Measurements from ENCODE around the gene DCTPP1. TPM values are rescaled to one million over a fixed set of nuclear protein-coding genes. Genes with fewer than 3 reads are reported as not detected.

DCTPP1 gene
- total and polyA plus RNA-seq, 2 of the 13 experiments (the other 11 are each of a cell fraction or from before 2014, with no cell fraction given): 54.8 to 74.4 TPM

DNA sequence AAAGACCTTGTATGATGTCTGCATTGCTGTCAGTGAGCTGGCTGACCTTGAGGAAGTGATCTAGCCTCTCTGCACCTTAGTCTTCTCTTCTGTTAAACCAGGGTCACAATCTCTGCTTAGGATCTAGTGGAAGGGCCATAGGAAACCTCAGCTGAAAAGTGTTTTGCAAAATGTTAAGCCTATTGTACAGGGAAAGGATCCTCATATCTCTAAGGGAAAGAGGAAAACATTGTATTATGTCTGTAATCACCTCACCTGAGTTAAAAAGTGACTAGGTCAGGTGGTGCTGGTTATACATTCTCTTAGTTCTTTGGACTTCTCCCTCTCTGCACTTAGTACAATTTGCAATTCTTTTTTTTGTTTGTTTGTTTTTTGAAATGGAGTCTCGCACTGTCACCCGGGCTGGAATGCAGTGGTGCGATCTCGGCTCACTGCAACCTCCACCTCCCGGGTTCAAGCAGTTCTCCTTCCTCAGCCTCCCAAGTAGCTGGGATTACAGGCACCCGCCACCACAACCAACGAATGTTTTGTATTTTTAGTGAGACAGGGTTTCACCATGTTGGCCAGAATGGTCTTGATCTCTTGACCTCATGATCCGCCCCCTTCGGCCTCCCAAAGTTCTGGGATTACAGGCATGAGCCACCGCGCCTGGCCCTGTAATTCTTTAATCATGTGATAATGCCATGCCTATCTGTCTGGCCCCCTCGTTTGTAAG is 17.8 kb upstream of the DCTPP1 start (continued):
- TF ChIP-seq ZBTB44 (CRISPR knock-in tag; IDR thresholded peaks at IDR 0.05): no peak; the same call in 1 of the 2 replicates
- TF ChIP-seq GZF1 (CRISPR knock-in tag; IDR thresholded peaks at IDR 0.05): no peak; the same call in 1 of the 2 replicates
- peak; percentile 100 for TF ChIP-seq ZMYM3 (CRISPR knock-in tag; IDR thresholded peaks at IDR 0.05)
- no peak for TF ChIP-seq THYN1 (CRISPR knock-in tag; IDR thresholded peaks at IDR 0.05; ENCODE audit: borderline replicate concordance, low read depth)
- TF ChIP-seq ZNF678 (CRISPR knock-in tag; IDR thresholded peaks at IDR 0.05): no peak
- TF ChIP-seq ZNF572 (CRISPR knock-in tag; IDR thresholded peaks at IDR 0.05): no peak
- TF ChIP-seq ZNF280B (CRISPR knock-in tag; IDR thresholded peaks at IDR 0.05; ENCODE audit: borderline replicate concordance): no peak
- TF ChIP-seq, protein P1, sequence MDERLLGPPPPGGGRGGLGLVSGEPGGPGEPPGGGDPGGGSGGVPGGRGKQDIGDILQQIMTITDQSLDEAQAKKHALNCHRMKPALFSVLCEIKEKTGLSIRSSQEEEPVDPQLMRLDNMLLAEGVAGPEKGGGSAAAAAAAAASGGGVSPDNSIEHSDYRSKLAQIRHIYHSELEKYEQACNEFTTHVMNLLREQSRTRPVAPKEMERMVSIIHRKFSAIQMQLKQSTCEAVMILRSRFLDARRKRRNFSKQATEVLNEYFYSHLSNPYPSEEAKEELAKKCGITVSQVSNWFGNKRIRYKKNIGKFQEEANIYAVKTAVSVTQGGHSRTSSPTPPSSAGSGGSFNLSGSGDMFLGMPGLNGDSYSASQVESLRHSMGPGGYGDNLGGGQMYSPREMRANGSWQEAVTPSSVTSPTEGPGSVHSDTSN (CRISPR knock-in tag; IDR thresholded peaks at IDR 0.05): no peak
- peak; percentile 79 for TF ChIP-seq NCOR1 (IDR thresholded peaks at IDR 0.05; ENCODE audit: borderline replicate concordance, low read length)
- peak; percentile 94 for TF ChIP-seq ZNF775 (CRISPR knock-in tag; IDR thresholded peaks at IDR 0.05; ENCODE audit: borderline replicate concordance)
- TF ChIP-seq, protein P2, sequence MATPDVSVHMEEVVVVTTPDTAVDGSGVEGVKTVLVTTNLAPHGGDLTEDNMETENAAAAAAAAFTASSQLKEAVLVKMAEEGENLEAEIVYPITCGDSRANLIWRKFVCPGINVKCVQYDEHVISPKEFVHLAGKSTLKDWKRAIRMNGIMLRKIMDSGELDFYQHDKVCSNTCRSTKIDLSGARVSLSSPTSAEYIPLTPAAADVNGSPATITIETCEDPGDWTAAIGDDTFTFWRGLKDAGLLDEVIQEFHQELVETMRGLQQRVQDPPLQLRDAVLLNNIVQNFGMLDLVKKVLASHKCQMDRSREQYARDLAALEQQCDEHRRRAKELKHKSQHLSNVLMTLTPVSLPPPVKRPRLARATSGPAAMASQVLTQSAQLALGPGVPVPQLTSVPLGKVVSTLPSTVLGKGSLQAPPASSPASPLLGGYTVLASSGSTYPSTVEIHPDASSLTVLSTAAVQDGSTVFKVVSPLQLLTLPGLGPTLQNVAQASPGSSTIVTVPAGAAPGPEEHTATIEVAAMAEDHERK (CRISPR knock-in tag; IDR thresholded peaks at IDR 0.05; ENCODE audit: low read depth): peak; percentile 20; the same call in 1 of the 2 replicates
- no peak; the same call in 1 of the 2 replicates for TF ChIP-seq ZNF143 (CRISPR knock-in tag; IDR thresholded peaks at IDR 0.05)
- TF ChIP-seq GPN1 (CRISPR knock-in tag; IDR thresholded peaks at IDR 0.05; ENCODE audit: borderline replicate concordance): no peak
- 0 out of 2 replicates have a peak, but pooled peaks have one; percentile 31 for TF ChIP-seq NR2F2 (IDR thresholded peaks at IDR 0.05; ENCODE audit: borderline replicate concordance, low read depth)
- TF ChIP-seq SPEN (CRISPR knock-in tag; IDR thresholded peaks at IDR 0.05; ENCODE audit: low read depth): peak; percentile 54; the same call in 1 of the 2 replicates
- TF ChIP-seq, protein P3, sequence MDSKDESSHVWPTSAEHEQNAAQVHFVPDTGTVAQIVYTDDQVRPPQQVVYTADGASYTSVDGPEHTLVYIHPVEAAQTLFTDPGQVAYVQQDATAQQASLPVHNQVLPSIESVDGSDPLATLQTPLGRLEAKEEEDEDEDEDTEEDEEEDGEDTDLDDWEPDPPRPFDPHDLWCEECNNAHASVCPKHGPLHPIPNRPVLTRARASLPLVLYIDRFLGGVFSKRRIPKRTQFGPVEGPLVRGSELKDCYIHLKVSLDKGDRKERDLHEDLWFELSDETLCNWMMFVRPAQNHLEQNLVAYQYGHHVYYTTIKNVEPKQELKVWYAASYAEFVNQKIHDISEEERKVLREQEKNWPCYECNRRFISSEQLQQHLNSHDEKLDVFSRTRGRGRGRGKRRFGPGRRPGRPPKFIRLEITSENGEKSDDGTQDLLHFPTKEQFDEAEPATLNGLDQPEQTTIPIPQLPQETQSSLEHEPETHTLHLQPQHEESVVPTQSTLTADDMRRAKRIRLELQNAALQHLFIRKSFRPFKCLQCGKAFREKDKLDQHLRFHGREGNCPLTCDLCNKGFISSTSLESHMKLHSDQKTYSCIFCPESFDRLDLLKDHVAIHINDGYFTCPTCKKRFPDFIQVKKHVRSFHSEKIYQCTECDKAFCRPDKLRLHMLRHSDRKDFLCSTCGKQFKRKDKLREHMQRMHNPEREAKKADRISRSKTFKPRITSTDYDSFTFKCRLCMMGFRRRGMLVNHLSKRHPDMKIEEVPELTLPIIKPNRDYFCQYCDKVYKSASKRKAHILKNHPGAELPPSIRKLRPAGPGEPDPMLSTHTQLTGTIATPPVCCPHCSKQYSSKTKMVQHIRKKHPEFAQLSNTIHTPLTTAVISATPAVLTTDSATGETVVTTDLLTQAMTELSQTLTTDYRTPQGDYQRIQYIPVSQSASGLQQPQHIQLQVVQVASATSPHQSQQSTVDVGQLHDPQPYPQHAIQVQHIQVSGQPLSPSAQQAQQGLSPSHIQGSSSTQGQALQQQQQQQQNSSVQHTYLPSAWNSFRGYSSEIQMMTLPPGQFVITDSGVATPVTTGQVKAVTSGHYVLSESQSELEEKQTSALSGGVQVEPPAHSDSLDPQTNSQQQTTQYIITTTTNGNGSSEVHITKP (CRISPR knock-in tag; IDR thresholded peaks at IDR 0.05; ENCODE audit: low read depth): peak; percentile 72; the same call in 1 of the 2 replicates
- no peak for TF ChIP-seq ZBTB8A (CRISPR knock-in tag; IDR thresholded peaks at IDR 0.05; ENCODE audit: borderline replicate concordance, low read depth)
- TF ChIP-seq CENPX (CRISPR knock-in tag; IDR thresholded peaks at IDR 0.05): no peak
- TF ChIP-seq KLF15 (CRISPR knock-in tag; IDR thresholded peaks at IDR 0.05; ENCODE audit: borderline replicate concordance): no peak

All from HepG2 (cell line).